Neutrophil (primary cell): Measurements from ENCODE around the gene ADGRD1.

ENCODE experiments used
- H3K27ac ChIP-seq: fragments of 200-600 bp; sonication (generic); 2 replicates; pipeline ENCODE4 v1.5.1; 2016; ENCODE audit warnings: mild to moderate bottlenecking, moderate library complexity
- H3K27me3 ChIP-seq: fragments of 200-600 bp; sonication (generic); 2 replicates; pipeline ENCODE4 v1.6.0; 2016; ENCODE audit warnings: mild to moderate bottlenecking
- H3K36me3 ChIP-seq: fragments of 200-600 bp; sonication (generic); 2 replicates; pipeline ENCODE4 v1.5.1; 2017
- H3K4me1 ChIP-seq, 2 experiments: fragments of 200-600 bp in 1 of 2; sonication (generic) in 1 of 2; 1 replicate in 1 of 2; 2 replicates in 1 of 2; pipeline versions ENCODE4 v1.5.1 to v1.6.1; 2013 to 2016; ENCODE audit warnings: low read depth in 1 of 2, low read length in 1 of 2, mild to moderate bottlenecking in 1 of 2, moderate library complexity in 1 of 2; ENCODE audit not compliant: control insufficient read depth in 1 of 2, insufficient read depth in 1 of 2
- H3K4me3 ChIP-seq, 2 experiments: fragments of 200-600 bp in 1 of 2; sonication (generic) in 1 of 2; 1 replicate in 1 of 2; 2 replicates in 1 of 2; pipeline ENCODE4 v1.5.1; 2013 to 2016; ENCODE audit warnings: low read depth in 1 of 2, low read length in 1 of 2, mild to moderate bottlenecking in 1 of 2, moderate library complexity in 1 of 2
- H3K9me3 ChIP-seq: fragments of 200-600 bp; sonication (generic); 2 replicates; pipeline ENCODE4 v1.5.1; 2016
- TF ChIP-seq, protein P1 (sequence below): fragments of 200-600 bp; sonication (generic); IDR thresholded peaks from 2 replicates; pipeline ENCODE4 v1.5.1; 2016; ENCODE audit warnings: antibody characterized with exemption

The ADGRD1 gene

GRCh38 chr12:131035245-131035681, 81.6 kb downstream of the ADGRD1 start:
- Histone ChIP-seq H3K9me3 (no peaks in the 10 kb centered on the region), H3K4me1 (no peaks in the 10 kb centered on the region), H3K27ac (no peak overlapping the region), H3K27me3 (no peaks in the 10 kb centered on the region), H3K4me3 (no peak overlapping the region), H3K36me3 (no peaks in the 10 kb centered on the region)
- TF ChIP-seq, protein P1, sequence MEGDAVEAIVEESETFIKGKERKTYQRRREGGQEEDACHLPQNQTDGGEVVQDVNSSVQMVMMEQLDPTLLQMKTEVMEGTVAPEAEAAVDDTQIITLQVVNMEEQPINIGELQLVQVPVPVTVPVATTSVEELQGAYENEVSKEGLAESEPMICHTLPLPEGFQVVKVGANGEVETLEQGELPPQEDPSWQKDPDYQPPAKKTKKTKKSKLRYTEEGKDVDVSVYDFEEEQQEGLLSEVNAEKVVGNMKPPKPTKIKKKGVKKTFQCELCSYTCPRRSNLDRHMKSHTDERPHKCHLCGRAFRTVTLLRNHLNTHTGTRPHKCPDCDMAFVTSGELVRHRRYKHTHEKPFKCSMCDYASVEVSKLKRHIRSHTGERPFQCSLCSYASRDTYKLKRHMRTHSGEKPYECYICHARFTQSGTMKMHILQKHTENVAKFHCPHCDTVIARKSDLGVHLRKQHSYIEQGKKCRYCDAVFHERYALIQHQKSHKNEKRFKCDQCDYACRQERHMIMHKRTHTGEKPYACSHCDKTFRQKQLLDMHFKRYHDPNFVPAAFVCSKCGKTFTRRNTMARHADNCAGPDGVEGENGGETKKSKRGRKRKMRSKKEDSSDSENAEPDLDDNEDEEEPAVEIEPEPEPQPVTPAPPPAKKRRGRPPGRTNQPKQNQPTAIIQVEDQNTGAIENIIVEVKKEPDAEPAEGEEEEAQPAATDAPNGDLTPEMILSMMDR, result no peak

DNA sequence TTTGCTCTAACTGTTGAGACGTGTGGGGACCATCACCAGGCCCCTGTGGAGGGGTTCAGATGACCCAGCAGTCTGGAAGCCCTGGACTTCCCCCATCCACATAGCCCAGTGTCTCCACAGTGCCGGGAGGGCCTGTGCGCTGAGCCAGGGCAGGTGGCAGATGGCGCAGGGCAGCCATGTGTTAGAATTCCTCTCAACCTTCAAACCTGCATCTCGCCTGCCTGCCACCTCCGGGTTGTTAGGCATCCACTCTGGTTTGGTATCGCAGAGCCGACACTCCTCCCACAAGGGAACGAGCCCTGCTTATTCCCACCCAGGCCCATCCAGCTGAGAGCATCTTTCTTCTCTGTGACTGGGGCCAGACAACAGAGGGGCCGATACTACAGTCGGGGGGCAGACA, 84.5 kb downstream of the ADGRD1 start:
- TF ChIP-seq, protein P1, result no peak
- Histone ChIP-seq H3K9me3 (no peaks in the 10 kb centered on the region), H3K4me1 (no peaks in the 10 kb centered on the region), H3K4me3 (no peak overlapping the region), H3K27me3 (no peaks in the 10 kb centered on the region), H3K27ac (no peak overlapping the region), H3K36me3 (no peaks in the 10 kb centered on the region)

DNA sequence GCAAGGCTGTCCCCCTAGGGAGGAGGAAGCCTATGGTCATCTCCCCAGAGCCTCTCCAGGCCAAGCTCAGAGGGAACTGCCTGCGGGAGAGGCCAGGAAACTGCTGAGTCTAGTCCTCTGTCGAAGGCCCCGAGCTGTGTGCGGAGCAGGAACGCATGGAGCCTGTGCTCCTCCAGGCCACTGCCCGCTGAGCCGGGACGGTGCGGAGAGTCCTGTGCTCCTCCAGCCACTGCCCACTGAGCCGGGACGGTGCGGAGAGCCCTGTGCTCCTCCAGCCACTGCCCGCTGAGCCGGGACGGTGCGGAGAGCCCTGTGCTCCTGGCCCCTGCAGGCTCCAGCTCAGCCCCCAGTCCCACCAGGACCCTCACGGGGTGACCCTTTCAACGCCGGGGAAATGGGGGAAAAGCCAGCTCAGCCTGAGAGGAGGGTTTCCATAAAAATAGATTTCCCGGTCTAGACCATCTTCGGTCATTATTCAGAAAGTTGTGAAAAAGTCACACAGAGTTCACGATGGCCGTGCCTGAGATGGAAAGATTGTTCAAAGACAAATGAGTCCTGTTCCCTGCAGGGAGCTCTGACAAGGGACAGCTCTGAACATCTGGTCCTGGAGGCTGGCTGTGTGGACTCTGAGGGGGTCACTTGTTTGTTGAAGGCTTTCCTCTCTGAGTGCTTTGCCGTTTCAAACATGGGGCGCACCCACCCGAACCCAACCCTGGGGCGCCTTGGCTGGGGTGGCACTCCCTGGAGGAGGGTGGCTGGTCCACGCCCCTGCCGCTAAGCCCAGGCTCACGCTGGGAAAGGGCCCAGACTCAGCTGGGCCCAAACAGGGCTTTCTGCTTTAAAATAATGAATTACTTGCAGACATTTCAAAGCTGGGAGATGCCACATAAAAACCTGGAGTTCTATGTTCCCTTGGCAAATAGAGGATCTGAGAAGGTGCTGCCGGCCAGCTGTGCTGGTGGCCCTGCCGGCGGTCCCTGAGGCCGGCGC, 85.5 kb downstream of the ADGRD1 start:
- Histone ChIP-seq H3K36me3 (no peaks in the 10 kb centered on the region), H3K27me3 (no peaks in the 10 kb centered on the region), H3K27ac (no peak overlapping the region)

GRCh38 chr12:131040491-131040890, 86.8 kb downstream of the ADGRD1 start:
- Histone ChIP-seq H3K27me3 (no peaks in the 10 kb centered on the region), H3K4me3 (no peak overlapping the region), H3K27ac (no peak overlapping the region), H3K4me1 (no peaks in the 10 kb centered on the region), H3K9me3 (no peaks in the 10 kb centered on the region), H3K36me3 (no peaks in the 10 kb centered on the region)
- TF ChIP-seq, protein P1, result no peak

More for the DNA sequence above, 85.5 kb downstream of the ADGRD1 start:
- TF ChIP-seq, protein P1, result no peak
- Histone ChIP-seq H3K4me3 (no peak overlapping the region), H3K4me1 (no peaks in the 10 kb centered on the region), H3K9me3 (no peaks in the 10 kb centered on the region)

DNA sequence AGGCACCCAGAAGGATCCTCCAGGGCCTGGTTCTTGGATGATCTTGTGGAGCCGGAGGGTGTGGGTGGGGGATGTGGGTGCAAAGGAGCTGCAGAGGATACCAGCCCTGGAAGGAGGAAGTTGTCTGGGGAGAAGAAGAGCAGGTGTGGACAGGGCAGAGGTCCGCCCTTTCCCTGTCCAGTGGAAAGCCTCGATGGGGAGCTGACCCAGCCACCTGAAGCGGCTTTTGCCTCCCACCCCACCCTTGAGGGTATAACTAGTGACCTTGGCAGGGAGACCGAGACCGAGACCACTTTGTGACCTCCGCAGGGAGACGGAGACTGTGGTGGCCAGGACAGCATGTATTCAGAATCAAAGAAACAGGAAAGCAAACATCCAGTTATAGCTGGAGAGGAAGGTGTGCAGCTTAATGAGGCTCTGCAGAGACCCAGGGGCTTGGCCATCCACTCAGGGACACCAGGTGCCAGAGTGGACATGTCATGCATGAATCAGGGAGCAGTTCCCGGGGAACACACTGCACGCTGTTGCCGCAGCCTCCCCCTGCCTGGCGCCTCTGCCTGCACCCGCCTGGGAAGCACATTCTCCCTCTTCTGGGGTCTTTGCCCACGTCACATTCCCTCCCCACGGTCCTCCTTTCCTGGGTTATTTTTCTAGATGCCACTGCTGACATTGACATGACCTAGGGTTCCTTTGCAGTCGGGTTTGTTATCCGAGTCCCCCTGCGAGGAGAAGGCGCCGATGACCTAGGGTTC, 87.7 kb downstream of the ADGRD1 start:
- Histone ChIP-seq H3K36me3 (no peaks in the 10 kb centered on the region), H3K4me1 (no peaks in the 10 kb centered on the region), H3K27ac (no peak overlapping the region), H3K9me3 (no peaks in the 10 kb centered on the region), H3K4me3 (no peak overlapping the region), H3K27me3 (no peaks in the 10 kb centered on the region)
- TF ChIP-seq, protein P1, result no peak
